Loucy (cell line): ENCODE measurements around the gene ACVRL1.

Experiments used
- H2AFZ ChIP-seq: fragments of 200-600 bp; sonication (generic); 2 replicates; pipeline ENCODE4 v1.6.0; 2016; ENCODE audit warnings: antibody characterized with exemption, mild to moderate bottlenecking, low read length, moderate library complexity
- H3F3A ChIP-seq: fragments of 200-600 bp; 2 replicates; pipeline ENCODE4 v1.6.0; 2016; ENCODE audit warnings: antibody characterized with exemption, low read depth, mild to moderate bottlenecking
- H3K27me3 ChIP-seq: fragments of 200-600 bp; sonication (generic); 2 replicates; pipeline ENCODE4 v1.6.1; 2014; ENCODE audit warnings: low read length, mild to moderate bottlenecking; ENCODE audit not compliant: insufficient read depth, poor library complexity, severe bottlenecking
- H3K36me3 ChIP-seq: fragments of 200-600 bp; sonication (generic); 2 replicates; pipeline ENCODE4 v1.6.1; 2016; ENCODE audit warnings: low read length; ENCODE audit not compliant: insufficient read depth
- H3K4me1 ChIP-seq: fragments of 200-600 bp; sonication (generic); 2 replicates; pipeline ENCODE4 v1.5.1; 2014; ENCODE audit warnings: low read length, mild to moderate bottlenecking; ENCODE audit not compliant: insufficient read depth, poor library complexity, severe bottlenecking
- H3K4me2 ChIP-seq: fragments of 200-600 bp; sonication (generic); 2 replicates; pipeline ENCODE4 v1.6.0; 2014; ENCODE audit warnings: antibody characterized with exemption, low read length, low read depth, mild to moderate bottlenecking; ENCODE audit not compliant: poor library complexity, severe bottlenecking
- H3K4me3 ChIP-seq: fragments of 200-600 bp; sonication (generic); 2 replicates; pipeline ENCODE4 v1.5.1; 2014; ENCODE audit warnings: low read length, mild to moderate bottlenecking, mixed read lengths; ENCODE audit not compliant: poor library complexity, severe bottlenecking
- H3K79me2 ChIP-seq: fragments of 200-600 bp; sonication (generic); 2 replicates; pipeline ENCODE4 v1.6.1; 2014; ENCODE audit warnings: low read length; ENCODE audit not compliant: insufficient read depth
- H3K9ac ChIP-seq: fragments of 200-600 bp; sonication (generic); 2 replicates; pipeline ENCODE4 v1.6.0; 2014; ENCODE audit warnings: mild to moderate bottlenecking, low read depth, low read length, moderate library complexity; ENCODE audit not compliant: poor library complexity, severe bottlenecking
- H3K9me2 ChIP-seq: fragments of 200-600 bp; sonication (generic); replicated peaks from 2 replicates; pipeline ENCODE4 v1.6.1; 2016; ENCODE audit warnings: low read depth, low read length, mixed read lengths
- H3K9me3 ChIP-seq: fragments of 200-600 bp; sonication (generic); 2 replicates; pipeline ENCODE4 v1.6.1; 2014; ENCODE audit warnings: mild to moderate bottlenecking, antibody characterized with exemption, low read length, low read depth; ENCODE audit not compliant: insufficient read depth
- H4K20me1 ChIP-seq: fragments of 200-600 bp; sonication (generic); 2 replicates; pipeline ENCODE4 v1.6.0; 2014; ENCODE audit warnings: antibody characterized with exemption, low read length, mild to moderate bottlenecking; ENCODE audit not compliant: insufficient read depth, poor library complexity, severe bottlenecking
- EZH2phosphoT487 ChIP-seq: fragments of 200-600 bp; IDR thresholded peaks from 2 replicates; pipeline ENCODE4 v1.6.1; 2018; ENCODE audit warnings: antibody characterized with exemption, mild to moderate bottlenecking, moderate library complexity, borderline replicate concordance
- TF ChIP-seq, protein P1 (sequence below): fragments of 200-600 bp; sonication (generic); conservative IDR thresholded peaks from 2 replicates; pipeline ENCODE4 v1.5.1; 2014; ENCODE audit warnings: mild to moderate bottlenecking, antibody characterized with exemption, low read length

The ACVRL1 gene

DNA sequence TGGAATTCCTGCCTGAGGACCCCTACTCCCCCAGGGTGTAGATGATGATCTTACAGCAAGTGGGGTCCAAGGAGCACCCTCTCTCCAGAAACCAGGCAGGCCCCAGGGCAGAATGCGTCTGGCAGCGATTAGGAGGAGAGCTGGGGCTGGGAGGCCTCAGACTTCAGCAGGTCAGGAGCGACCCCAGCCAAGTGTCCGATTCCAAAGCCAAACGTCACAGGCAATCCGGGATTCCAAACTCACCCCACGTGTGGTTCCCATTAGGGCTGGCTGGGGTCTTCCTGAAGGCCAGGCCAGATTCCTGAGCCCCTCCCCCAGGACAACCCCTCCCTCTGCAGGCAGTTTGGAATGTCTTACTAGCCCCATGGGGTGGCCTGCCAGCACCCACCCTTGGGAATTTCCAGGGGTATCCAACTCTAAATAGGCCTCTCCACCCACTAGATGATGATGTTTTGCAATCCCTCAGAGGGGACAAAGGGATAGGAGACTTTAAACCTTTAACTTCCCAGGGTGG lies 41.5 kb upstream of the ACVRL1 start:
- no peaks in the 10 kb centered on the region for H3K27me3 ChIP-seq
- H3K36me3 ChIP-seq: no peaks in the 10 kb centered on the region
- no peaks in the 10 kb centered on the region for H3K9me2 ChIP-seq
- H3K4me3 ChIP-seq: no peak overlapping the region
- H3F3A ChIP-seq: no peaks in the 10 kb centered on the region
- no peaks in the 10 kb centered on the region for H3K79me2 ChIP-seq
- H2AFZ ChIP-seq: no peak overlapping the region
- peaks cover 3% of the 10 kb centered on the region for H3K4me1 ChIP-seq
- no peak overlapping the region for H3K9ac ChIP-seq
- H4K20me1 ChIP-seq: no peaks in the 10 kb centered on the region
- TF ChIP-seq, protein P1, sequence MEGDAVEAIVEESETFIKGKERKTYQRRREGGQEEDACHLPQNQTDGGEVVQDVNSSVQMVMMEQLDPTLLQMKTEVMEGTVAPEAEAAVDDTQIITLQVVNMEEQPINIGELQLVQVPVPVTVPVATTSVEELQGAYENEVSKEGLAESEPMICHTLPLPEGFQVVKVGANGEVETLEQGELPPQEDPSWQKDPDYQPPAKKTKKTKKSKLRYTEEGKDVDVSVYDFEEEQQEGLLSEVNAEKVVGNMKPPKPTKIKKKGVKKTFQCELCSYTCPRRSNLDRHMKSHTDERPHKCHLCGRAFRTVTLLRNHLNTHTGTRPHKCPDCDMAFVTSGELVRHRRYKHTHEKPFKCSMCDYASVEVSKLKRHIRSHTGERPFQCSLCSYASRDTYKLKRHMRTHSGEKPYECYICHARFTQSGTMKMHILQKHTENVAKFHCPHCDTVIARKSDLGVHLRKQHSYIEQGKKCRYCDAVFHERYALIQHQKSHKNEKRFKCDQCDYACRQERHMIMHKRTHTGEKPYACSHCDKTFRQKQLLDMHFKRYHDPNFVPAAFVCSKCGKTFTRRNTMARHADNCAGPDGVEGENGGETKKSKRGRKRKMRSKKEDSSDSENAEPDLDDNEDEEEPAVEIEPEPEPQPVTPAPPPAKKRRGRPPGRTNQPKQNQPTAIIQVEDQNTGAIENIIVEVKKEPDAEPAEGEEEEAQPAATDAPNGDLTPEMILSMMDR: no peak
- TF ChIP-seq EZH2phosphoT487: no peak
- H3K4me2 ChIP-seq: no peak overlapping the region
- no peaks in the 10 kb centered on the region for H3K9me3 ChIP-seq

DNA sequence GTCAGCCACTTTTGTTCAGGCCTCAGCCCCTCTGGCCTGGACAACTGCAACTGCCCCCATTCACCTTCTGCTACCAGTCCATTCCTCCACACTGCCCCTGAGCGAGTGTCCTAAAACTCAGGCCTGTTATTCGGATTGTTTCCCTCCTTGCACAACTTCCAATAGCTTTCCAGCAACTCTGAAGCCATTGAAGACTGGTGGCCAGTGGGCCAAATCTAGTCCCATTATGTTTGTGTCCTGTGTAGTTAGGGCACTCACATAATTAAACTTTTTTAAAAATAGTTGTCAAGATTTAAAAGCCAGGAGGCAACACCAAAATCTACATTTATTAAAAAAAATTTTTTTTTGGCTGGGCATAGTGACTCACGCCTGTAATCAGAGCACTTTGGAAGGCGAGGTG lies 41.0 kb upstream of the ACVRL1 start:
- TF ChIP-seq, protein P1: no peak
- TF ChIP-seq EZH2phosphoT487: no peak

DNA sequence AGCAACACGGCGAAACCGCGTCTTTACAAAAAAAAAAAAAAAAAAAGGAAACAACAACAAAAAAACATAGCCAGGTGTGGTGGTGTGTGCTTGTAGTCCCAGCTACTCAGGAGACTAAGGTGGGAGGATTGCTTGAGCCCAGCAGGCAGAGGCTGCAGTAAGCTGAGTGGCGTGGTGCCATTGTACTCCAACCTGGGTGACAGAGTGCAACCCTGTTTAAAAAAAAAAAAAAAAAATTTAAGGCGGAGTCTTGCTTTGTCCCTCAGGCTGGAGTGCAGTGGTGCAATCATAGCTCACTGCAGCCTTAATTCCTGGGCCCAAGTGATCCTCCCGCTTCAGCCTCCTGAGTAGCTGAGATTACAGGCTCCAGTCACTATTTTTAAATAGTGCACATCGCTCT lies 40.5 kb upstream of the ACVRL1 start:
- Histone ChIP-seq H3K4me1 (peaks cover 6% of the 10 kb centered on the region), H3K9me3 (no peaks in the 10 kb centered on the region), H3K27me3 (no peaks in the 10 kb centered on the region), H3K9me2 (no peaks in the 10 kb centered on the region), H3F3A (no peaks in the 10 kb centered on the region), H3K4me2 (no peak overlapping the region), H3K36me3 (no peaks in the 10 kb centered on the region), H4K20me1 (no peaks in the 10 kb centered on the region), H3K79me2 (no peaks in the 10 kb centered on the region), H3K4me3 (no peak overlapping the region), H3K9ac (no peak overlapping the region), H2AFZ (no peak overlapping the region)
- TF ChIP-seq EZH2phosphoT487: no peak
- TF ChIP-seq, protein P1: no peak

More for the DNA sequence above, 41.0 kb upstream of the ACVRL1 start:
- H3K9me3 ChIP-seq: no peaks in the 10 kb centered on the region
- no peak overlapping the region for H2AFZ ChIP-seq
- H3F3A ChIP-seq: no peaks in the 10 kb centered on the region
- no peak overlapping the region for H3K4me3 ChIP-seq
- H3K27me3 ChIP-seq: no peaks in the 10 kb centered on the region
- H3K4me1 ChIP-seq: peaks cover 6% of the 10 kb centered on the region
- H3K4me2 ChIP-seq: no peak overlapping the region
- H3K9ac ChIP-seq: no peak overlapping the region
- H4K20me1 ChIP-seq: no peaks in the 10 kb centered on the region
- no peaks in the 10 kb centered on the region for H3K36me3 ChIP-seq
- H3K9me2 ChIP-seq: no peaks in the 10 kb centered on the region
- H3K79me2 ChIP-seq: no peaks in the 10 kb centered on the region
